ENCODE results near the gene MRGPRX1.

DNA sequence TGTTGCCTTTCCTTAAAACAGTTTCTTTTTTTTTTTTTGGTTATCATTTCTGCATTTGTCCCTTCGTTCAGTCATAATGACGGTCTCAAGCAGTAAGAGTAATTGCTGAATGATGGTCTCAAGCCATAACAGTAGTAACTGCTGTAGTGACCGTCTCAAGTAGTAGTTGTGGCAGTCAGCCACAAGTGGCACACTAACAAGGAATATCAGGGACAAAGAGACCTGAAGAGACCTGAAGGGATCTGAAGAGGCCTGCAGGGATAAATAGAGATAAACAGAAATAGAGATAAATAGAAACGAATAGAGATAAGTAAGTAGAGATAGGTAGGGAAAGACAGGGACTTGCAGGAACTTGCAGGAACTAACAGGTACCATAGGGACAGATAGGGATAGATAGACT is 42.7 kb upstream of the MRGPRX1 start:
- TF ChIP-seq POLR2A (IDR thresholded peaks at IDR 0.05; ENCODE audit: low read depth, low read length): no peak
- TF ChIP-seq POLR2AphosphoS5 (IDR thresholded peaks at IDR 0.05; ENCODE audit: low read depth, low read length): no peak
